HFF-Myc (cell line): ENCODE data around the gene ELN.
A peak's percentile ranks its signal among the peaks of the same experiment; 100 is the strongest.

Source experiments
- DNase-seq: peaks from one replicate; pipeline ENCODE4 v3.0.0-alpha.2; 2011; ENCODE audit warnings: low read depth; ENCODE audit errors: extremely low read depth
- H3K4me3 ChIP-seq: replicated peaks from 2 replicates; pipeline ENCODE4 v1.5.1; 2011; ENCODE audit warnings: low read depth, mild to moderate bottlenecking, control low read depth, low read length
- TF ChIP-seq, protein P1 (sequence below): IDR thresholded peaks from 2 replicates; pipeline ENCODE4 v1.5.1; 2012; ENCODE audit warnings: mild to moderate bottlenecking, low read depth, low read length, control low read depth; ENCODE audit errors: missing control alignments

Gene ELN

DNA sequence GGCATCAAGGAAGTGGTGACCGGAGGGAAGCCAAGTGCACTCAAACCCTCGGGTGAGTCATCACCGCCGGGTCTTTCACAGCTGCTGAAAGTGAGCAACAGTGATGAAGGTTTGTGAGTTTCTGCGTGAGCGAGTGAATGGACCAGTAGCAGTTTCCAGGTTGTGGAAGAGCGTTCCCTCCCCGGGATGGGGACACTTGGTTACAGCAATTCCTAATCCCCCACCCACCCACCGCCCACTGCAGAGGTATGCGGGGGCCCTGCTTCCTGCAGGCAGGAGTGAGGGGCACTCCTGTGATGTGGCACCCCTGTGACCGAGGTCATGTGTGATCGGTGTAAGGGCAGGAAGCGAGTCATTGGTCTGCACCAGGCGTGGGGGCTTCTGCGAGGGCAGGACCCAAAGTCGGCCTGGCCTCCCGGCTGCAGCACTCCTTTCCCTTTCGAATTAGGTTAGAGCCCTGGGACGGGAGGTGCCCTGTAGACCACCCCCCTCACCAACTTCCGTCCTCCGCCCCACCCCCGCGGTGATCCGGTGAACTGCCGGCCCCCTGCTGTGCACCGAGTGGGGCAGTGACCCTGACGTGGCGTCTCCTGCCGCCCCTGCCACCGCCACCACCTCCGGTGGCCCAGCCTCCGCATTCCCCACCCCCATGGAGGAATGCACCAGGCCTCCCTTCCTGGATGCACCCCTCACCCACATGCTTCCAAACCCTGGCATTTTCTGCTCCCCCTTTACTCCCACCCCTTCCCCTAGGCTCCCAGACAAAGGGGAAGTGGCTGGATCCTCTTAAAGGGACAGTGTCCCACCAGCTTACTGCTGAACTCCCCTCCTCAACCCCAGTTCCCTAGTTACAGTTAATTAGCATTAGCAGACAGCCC is 66.5 kb downstream of the ELN start:
- TF ChIP-seq, protein P1, sequence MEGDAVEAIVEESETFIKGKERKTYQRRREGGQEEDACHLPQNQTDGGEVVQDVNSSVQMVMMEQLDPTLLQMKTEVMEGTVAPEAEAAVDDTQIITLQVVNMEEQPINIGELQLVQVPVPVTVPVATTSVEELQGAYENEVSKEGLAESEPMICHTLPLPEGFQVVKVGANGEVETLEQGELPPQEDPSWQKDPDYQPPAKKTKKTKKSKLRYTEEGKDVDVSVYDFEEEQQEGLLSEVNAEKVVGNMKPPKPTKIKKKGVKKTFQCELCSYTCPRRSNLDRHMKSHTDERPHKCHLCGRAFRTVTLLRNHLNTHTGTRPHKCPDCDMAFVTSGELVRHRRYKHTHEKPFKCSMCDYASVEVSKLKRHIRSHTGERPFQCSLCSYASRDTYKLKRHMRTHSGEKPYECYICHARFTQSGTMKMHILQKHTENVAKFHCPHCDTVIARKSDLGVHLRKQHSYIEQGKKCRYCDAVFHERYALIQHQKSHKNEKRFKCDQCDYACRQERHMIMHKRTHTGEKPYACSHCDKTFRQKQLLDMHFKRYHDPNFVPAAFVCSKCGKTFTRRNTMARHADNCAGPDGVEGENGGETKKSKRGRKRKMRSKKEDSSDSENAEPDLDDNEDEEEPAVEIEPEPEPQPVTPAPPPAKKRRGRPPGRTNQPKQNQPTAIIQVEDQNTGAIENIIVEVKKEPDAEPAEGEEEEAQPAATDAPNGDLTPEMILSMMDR, result no peak
- peak; percentile 82 for DNase-seq
- peak overlapping the region; percentile 28 for H3K4me3 ChIP-seq

DNA sequence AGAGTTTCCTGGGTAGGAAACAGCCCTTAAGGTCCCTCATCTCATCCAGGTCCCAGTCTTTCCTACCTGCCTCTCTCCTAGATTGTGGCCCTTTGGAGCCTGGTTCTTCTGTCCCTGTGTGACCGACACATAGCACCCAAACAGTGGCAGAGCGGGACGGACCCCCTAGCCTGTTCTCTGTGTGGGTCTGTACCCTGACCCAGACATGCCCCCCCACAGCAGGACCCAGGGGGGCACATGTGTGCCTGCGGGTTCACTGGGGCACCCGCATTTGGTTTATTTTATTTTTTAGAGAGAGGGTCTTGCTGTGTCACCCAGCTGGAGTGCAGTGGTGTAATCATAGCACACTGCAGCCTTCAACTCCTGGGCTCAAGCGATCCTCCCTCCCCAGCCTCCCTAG is 67.2 kb downstream of the ELN start:
- TF ChIP-seq, protein P1, result no peak

DNA sequence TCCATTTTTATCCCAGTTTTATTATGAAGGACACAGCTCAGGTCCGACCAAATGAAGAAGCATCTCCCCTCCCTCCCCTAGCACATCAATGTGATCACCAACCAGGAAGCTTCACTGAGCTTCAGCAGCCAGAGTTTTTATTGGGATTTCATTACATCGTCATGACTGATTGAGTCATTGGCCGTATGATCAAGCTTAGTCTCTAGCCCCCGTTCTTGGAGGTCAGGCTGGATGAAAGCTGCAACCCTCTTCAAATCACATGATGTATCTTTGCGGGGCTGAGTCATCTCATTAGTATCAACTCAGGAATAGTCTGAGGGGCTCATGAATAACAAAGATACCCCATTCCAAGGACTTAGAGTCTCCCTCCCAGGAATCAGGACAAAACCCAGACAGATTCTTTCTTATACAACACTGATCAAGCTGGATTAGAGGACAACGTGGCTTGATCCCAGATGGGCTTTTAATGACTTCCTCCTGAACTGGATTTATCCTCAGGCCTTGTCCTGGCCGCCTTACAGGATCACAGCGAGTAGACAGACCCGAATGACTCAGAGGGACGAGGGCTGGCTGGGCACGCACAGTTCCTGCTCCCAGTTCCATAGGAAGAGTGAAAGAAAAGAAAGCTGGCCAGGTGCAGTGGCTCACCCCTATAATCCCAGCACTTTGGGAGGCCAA is 70.1 kb downstream of the ELN start:
- TF ChIP-seq, protein P1, result no peak
- no peak overlapping the region for H3K4me3 ChIP-seq
- DNase-seq, result peak; percentile 94

More for the DNA sequence above, 67.2 kb downstream of the ELN start:
- H3K4me3 ChIP-seq, result peak overlapping the region; percentile 28; the same call in 1 of the 2 replicates
- DNase-seq, result no peak

- TF ChIP-seq, protein P1, result no peak
- DNase-seq, result no peak
Observed at GRCh38 chr7:74099031-74099430, 71.1 kb downstream of the ELN start.

DNA sequence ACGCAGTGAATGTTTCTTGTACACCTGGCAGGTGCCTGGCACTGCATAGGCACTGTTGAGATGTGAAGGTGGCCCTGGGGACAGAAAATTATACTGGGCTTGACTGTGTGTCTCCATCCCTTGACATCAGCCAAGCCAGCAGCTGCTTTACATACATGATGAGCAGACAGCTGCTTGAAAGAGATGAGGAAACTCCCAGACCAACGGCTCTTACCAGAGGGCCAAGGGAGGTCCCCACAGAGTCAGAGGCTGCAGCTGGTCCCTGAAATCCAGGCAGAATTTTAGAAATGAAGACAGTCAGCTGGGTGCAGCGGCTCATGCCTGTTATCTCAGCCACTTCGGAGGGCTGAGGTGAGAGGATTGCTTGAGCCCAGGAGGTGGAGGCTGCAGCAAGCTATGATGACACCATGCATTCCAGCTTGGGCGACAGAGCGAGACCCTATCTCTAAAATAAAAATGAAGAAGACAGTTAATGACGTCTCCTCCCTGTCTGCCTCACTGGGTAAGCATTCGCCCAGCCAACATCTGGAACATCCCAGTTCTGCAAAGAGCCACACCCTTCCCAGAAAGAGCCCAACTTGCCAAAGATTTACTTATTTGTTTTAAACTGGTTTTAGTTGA is 73.2 kb downstream of the ELN start:
- H3K4me3 ChIP-seq, result no peak overlapping the region
- TF ChIP-seq, protein P1, result no peak
- no peak for DNase-seq

More at GRCh38 chr7:74099031-74099430, 71.1 kb downstream of the ELN start:
- H3K4me3 ChIP-seq, result no peak overlapping the region

DNA sequence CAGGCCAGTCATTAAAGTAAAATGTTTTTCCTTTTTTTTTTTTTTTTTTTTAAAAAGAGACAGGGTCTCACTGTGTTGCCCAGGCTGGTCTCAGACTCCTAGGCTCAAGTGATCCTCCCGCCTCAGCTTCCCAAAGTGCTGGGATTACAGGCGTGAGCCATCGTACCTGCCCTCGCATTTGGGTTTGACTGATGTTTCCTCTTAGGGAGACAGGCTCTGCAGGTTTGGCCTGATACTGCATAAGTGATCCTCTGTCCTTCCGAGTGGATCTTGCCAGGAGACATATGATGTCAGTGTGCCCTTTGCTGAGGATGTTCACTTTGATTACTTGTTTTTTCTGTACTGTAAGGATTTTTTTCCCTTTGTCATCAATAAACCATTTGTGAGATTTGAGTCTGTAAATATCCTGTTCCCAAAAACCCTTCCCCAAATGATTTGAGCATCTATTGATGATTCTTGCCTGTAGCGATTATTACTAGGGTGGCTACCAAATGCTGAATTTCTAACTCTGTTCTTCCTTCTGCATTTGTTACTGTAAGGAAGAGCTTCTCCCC is 75.3 kb downstream of the ELN start:
- TF ChIP-seq, protein P1, result no peak
- no peak overlapping the region for H3K4me3 ChIP-seq
- DNase-seq, result no peak
